ENCODE results near the gene ZKSCAN4. TPM values are rescaled to one million over a fixed set of nuclear protein-coding genes. Genes with fewer than 3 reads are reported as not detected.
A peak's percentile ranks its signal among the peaks of the same experiment; 100 is the strongest.

The ZKSCAN4 gene
- total RNA-seq, 1 experiment from 2014 or later = 7.3 TPM

DNA sequence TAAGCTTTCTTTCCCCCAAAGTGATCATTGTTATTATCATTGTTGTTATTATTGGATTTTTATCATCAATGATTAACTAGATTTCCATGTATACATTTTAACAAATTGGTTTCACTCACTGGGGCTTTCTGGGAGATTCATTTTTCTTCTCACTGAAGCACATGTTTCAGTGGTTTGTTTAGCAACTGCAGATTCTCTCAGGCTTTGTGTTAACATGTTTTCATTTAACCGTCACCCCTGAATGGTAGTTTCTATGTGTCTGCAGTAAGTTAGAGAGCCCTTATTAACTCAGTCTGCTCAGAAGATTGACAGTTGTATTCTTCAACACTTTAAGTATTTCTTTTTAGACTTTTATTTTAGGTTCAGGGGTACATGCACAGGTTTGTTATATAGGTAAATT lies 12.4 kb downstream of the ZKSCAN4 start:
- H3K9me3 Mint-ChIP-seq = peaks cover 12% of the 10 kb centered on the region
- no peaks in the 10 kb centered on the region for H3K27me3 Mint-ChIP-seq (ENCODE audit: low read depth)
- TF ChIP-seq FOXJ3 (CRISPR knock-in tag; IDR thresholded peaks at IDR 0.05; ENCODE audit: borderline replicate concordance) (no peak), ZNF263 (CRISPR knock-in tag; IDR thresholded peaks at IDR 0.05; ENCODE audit: low read depth) (no peak), IRF2 (CRISPR knock-in tag; IDR thresholded peaks at IDR 0.05; ENCODE audit: borderline replicate concordance, low read depth) (no peak), JUN (CRISPR knock-in tag; IDR thresholded peaks at IDR 0.05) (no peak), ESRRA (CRISPR knock-in tag; IDR thresholded peaks at IDR 0.05; ENCODE audit: borderline replicate concordance) (no peak), NR2C2 (CRISPR knock-in tag; IDR thresholded peaks at IDR 0.05) (no peak), ZNF317 (CRISPR knock-in tag; IDR thresholded peaks at IDR 0.05; ENCODE audit: borderline replicate concordance, low read depth) (no peak), SMAD4 (CRISPR knock-in tag; IDR thresholded peaks at IDR 0.05) (no peak), FOXP1 (CRISPR knock-in tag; IDR thresholded peaks at IDR 0.05; ENCODE audit: borderline replicate concordance) (no peak), SMAD3 (CRISPR knock-in tag; IDR thresholded peaks at IDR 0.05; ENCODE audit: borderline replicate concordance) (no peak), NR1H2 (CRISPR knock-in tag; IDR thresholded peaks at IDR 0.05) (no peak), TCF7 (CRISPR knock-in tag; IDR thresholded peaks at IDR 0.05; ENCODE audit: low read depth) (no peak)
- TF ChIP-seq, protein P1, sequence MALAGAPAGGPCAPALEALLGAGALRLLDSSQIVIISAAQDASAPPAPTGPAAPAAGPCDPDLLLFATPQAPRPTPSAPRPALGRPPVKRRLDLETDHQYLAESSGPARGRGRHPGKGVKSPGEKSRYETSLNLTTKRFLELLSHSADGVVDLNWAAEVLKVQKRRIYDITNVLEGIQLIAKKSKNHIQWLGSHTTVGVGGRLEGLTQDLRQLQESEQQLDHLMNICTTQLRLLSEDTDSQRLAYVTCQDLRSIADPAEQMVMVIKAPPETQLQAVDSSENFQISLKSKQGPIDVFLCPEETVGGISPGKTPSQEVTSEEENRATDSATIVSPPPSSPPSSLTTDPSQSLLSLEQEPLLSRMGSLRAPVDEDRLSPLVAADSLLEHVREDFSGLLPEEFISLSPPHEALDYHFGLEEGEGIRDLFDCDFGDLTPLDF (CRISPR knock-in tag; IDR thresholded peaks at IDR 0.05) = no peak
- TF ChIP-seq, protein P2, sequence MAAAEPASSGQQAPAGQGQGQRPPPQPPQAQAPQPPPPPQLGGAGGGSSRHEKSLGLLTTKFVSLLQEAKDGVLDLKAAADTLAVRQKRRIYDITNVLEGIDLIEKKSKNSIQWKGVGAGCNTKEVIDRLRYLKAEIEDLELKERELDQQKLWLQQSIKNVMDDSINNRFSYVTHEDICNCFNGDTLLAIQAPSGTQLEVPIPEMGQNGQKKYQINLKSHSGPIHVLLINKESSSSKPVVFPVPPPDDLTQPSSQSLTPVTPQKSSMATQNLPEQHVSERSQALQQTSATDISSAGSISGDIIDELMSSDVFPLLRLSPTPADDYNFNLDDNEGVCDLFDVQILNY (CRISPR knock-in tag; IDR thresholded peaks at IDR 0.05) = no peak
- TF ChIP-seq, protein P3, sequence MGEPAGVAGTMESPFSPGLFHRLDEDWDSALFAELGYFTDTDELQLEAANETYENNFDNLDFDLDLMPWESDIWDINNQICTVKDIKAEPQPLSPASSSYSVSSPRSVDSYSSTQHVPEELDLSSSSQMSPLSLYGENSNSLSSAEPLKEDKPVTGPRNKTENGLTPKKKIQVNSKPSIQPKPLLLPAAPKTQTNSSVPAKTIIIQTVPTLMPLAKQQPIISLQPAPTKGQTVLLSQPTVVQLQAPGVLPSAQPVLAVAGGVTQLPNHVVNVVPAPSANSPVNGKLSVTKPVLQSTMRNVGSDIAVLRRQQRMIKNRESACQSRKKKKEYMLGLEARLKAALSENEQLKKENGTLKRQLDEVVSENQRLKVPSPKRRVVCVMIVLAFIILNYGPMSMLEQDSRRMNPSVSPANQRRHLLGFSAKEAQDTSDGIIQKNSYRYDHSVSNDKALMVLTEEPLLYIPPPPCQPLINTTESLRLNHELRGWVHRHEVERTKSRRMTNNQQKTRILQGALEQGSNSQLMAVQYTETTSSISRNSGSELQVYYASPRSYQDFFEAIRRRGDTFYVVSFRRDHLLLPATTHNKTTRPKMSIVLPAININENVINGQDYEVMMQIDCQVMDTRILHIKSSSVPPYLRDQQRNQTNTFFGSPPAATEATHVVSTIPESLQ (CRISPR knock-in tag; IDR thresholded peaks at IDR 0.05) = no peak
- TF ChIP-seq, protein P4, sequence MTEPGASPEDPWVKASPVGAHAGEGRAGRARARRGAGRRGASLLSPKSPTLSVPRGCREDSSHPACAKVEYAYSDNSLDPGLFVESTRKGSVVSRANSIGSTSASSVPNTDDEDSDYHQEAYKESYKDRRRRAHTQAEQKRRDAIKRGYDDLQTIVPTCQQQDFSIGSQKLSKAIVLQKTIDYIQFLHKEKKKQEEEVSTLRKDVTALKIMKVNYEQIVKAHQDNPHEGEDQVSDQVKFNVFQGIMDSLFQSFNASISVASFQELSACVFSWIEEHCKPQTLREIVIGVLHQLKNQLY (CRISPR knock-in tag; IDR thresholded peaks at IDR 0.05) = no peak
- DNase-seq (ENCODE audit: low spot score) (no peak), ATAC-seq (no peak)
- H3K4me1 Mint-ChIP-seq = peaks cover 5% of the 10 kb centered on the region
- CTCF ChIA-PET = no interaction called here
- H3K36me3 Mint-ChIP-seq = peaks cover 14% of the 10 kb centered on the region
- no peak overlapping the region for H3K27ac Mint-ChIP-seq
- POLR2A ChIA-PET = no interaction called here
- no peak overlapping the region for H3K4me3 Mint-ChIP-seq

DNA sequence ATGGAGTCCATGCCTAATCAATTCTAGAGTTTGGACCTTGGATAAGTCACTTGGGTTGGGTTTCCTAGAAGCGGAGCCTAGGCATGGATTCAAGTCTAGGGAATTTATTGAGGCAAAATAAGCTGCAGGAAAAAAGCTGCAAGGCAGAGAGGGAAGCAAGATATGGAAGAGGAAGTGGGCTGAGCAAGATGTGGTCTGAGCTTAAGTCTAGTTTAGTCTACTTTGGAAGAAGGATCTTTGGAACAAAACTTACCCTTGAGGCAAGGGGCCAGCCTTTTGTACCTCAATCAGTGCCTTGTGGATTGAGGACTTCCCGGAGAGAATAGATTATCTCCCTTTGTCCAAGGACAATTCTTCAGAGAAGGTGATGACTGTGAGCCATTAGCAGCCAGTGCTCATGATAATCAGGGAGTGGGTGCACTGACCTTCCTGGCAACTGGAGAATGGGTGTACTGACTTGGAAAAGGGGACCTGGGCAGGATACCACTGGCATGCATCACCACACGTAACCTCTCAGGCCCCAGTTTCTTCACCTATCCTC lies 16.1 kb downstream of the ZKSCAN4 start:
- ATAC-seq = peak; percentile 36
- ChIA-PET CTCF (no interaction called here), POLR2A (no interaction called here)
- DNase-seq (ENCODE audit: low spot score) = no peak
- Mint-ChIP-seq H3K4me1 (peaks cover 5% of the 10 kb centered on the region), H3K27ac (no peak overlapping the region), H3K36me3 (peaks cover 44% of the 10 kb centered on the region), H3K9me3 (peaks cover 12% of the 10 kb centered on the region), H3K4me3 (no peak overlapping the region), H3K27me3 (ENCODE audit: low read depth) (no peaks in the 10 kb centered on the region)
- TF ChIP-seq ZNF219 (CRISPR knock-in tag; IDR thresholded peaks at IDR 0.05; ENCODE audit: borderline replicate concordance) (no peak), IRF2 (CRISPR knock-in tag; IDR thresholded peaks at IDR 0.05; ENCODE audit: borderline replicate concordance, low read depth) (no peak), SOX15 (CRISPR knock-in tag; IDR thresholded peaks at IDR 0.05) (no peak), NFE2L1 (CRISPR knock-in tag; IDR thresholded peaks at IDR 0.05) (no peak), CBFB (CRISPR knock-in tag; IDR thresholded peaks at IDR 0.05; ENCODE audit: low read depth) (no peak), GTF2I (CRISPR knock-in tag; conservative IDR thresholded peaks at IDR 0.05) (no peak), ZBTB21 (CRISPR knock-in tag; IDR thresholded peaks at IDR 0.05; ENCODE audit: borderline replicate concordance) (no peak), JUN (CRISPR knock-in tag; IDR thresholded peaks at IDR 0.05) (no peak)
- TF ChIP-seq, protein P1 (CRISPR knock-in tag; IDR thresholded peaks at IDR 0.05) = no peak
- TF ChIP-seq, protein P5, sequence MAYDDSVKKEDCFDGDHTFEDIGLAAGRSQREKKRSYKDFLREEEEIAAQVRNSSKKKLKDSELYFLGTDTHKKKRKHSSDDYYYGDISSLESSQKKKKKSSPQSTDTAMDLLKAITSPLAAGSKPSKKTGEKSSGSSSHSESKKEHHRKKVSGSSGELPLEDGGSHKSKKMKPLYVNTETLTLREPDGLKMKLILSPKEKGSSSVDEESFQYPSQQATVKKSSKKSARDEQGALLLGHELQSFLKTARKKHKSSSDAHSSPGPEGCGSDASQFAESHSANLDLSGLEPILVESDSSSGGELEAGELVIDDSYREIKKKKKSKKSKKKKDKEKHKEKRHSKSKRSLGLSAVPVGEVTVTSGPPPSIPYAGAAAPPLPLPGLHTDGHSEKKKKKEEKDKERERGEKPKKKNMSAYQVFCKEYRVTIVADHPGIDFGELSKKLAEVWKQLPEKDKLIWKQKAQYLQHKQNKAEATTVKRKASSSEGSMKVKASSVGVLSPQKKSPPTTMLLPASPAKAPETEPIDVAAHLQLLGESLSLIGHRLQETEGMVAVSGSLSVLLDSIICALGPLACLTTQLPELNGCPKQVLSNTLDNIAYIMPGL (CRISPR knock-in tag; IDR thresholded peaks at IDR 0.05) = no peak
- TF ChIP-seq, protein P6, sequence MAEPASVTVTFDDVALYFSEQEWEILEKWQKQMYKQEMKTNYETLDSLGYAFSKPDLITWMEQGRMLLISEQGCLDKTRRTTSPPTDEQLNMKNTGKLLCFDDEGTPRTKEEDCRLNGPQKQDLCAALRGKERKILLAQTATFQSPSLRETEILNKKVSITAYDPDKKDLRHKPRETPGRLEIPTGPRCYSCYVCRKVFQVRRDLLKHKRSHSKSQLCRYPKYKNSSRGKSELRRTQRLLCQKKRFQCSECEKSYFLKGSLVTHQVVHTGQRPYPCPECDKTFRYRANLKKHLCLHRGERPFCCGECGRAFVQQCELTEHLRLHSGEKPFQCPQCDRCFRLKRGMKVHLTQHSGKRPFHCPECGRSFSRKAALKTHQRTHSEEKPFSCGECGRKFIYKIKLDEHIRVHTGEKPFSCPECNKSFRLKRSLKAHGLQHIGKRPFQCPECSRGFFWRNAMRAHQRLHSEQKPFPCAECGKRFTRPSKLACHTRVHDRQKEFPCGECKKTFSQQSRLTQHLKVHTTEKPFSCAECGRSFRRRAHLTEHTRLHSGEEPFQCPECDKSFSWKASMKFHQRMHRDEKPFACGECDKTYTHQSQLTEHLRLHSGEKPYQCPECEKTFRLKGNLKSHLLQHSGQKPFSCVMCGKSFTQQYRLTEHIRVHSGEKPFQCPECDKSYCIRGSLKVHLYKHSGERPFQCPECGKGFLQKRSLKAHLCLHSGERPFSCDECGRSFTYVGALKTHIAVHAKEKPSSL (CRISPR knock-in tag; conservative IDR thresholded peaks at IDR 0.05) = no peak
